Measurements from ENCODE around the gene UTP3. TPM values are rescaled to one million over a fixed set of nuclear protein-coding genes. Genes with fewer than 3 reads are reported as not detected.
A peak's percentile ranks its signal among the peaks of the same experiment; 100 is the strongest.

UTP3 gene
- total and polyA plus RNA-seq, 9 of the 15 experiments (the other 6 are each of a cell fraction or from before 2014, with no cell fraction given), result 11.9 to 69.3 (median 34.0) TPM

DNA sequence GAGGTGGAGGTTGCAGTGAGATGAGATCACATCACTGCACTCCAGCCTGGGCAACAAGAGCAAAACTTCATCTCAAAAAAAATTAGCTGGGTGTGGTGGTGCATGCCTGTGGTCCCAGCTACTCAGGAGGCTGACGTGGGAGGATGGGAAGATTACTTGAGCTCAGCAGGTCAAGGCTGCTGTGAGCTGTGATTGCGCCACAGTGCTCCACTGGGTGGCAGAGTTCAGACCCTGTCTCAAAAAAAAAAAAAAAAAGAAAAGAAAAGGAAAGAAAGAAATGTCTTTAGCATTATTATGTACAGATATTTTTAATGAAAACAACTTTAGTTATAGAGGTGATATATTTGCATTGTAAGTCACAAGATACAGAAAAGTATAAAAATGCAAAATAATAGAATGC is 47.6 kb downstream of the UTP3 start (continued):
- peak; percentile 59 to 69 for TF ChIP-seq KDM1A (IDR thresholded peaks at IDR 0.05)
- peak; percentile 32; the same call in 1 of the 2 replicates for TF ChIP-seq KLF16 (IDR thresholded peaks at IDR 0.05)
- peak; percentile 94 for TF ChIP-seq CEBPB (tag; IDR thresholded peaks at IDR 0.05)
- TF ChIP-seq, protein P1, sequence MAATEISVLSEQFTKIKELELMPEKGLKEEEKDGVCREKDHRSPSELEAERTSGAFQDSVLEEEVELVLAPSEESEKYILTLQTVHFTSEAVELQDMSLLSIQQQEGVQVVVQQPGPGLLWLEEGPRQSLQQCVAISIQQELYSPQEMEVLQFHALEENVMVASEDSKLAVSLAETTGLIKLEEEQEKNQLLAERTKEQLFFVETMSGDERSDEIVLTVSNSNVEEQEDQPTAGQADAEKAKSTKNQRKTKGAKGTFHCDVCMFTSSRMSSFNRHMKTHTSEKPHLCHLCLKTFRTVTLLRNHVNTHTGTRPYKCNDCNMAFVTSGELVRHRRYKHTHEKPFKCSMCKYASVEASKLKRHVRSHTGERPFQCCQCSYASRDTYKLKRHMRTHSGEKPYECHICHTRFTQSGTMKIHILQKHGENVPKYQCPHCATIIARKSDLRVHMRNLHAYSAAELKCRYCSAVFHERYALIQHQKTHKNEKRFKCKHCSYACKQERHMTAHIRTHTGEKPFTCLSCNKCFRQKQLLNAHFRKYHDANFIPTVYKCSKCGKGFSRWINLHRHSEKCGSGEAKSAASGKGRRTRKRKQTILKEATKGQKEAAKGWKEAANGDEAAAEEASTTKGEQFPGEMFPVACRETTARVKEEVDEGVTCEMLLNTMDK (IDR thresholded peaks at IDR 0.05; ENCODE audit: borderline replicate concordance, insufficient read depth, low read depth, low read length, poor library complexity, severe bottlenecking), result peak; percentile 84
- peak; percentile 28 for TF ChIP-seq CBFA2T3 (IDR thresholded peaks at IDR 0.05)
- TF ChIP-seq SMARCE1 (IDR thresholded peaks at IDR 0.05), result peak; percentile 37; the same call in 1 of the 2 replicates
- TF ChIP-seq SMARCA4 (IDR thresholded peaks at IDR 0.05), result peak; percentile 47
- TF ChIP-seq, protein P2, sequence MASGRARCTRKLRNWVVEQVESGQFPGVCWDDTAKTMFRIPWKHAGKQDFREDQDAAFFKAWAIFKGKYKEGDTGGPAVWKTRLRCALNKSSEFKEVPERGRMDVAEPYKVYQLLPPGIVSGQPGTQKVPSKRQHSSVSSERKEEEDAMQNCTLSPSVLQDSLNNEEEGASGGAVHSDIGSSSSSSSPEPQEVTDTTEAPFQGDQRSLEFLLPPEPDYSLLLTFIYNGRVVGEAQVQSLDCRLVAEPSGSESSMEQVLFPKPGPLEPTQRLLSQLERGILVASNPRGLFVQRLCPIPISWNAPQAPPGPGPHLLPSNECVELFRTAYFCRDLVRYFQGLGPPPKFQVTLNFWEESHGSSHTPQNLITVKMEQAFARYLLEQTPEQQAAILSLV (tag; IDR thresholded peaks at IDR 0.05), result peak; percentile 35; the same call in 1 of the 2 replicates
- TF ChIP-seq, protein P3, sequence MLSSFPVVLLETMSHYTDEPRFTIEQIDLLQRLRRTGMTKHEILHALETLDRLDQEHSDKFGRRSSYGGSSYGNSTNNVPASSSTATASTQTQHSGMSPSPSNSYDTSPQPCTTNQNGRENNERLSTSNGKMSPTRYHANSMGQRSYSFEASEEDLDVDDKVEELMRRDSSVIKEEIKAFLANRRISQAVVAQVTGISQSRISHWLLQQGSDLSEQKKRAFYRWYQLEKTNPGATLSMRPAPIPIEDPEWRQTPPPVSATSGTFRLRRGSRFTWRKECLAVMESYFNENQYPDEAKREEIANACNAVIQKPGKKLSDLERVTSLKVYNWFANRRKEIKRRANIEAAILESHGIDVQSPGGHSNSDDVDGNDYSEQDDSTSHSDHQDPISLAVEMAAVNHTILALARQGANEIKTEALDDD (IDR thresholded peaks at IDR 0.05), result 0 out of 2 replicates have a peak, but pooled peaks have one; percentile 17
- TF ChIP-seq, protein P4, sequence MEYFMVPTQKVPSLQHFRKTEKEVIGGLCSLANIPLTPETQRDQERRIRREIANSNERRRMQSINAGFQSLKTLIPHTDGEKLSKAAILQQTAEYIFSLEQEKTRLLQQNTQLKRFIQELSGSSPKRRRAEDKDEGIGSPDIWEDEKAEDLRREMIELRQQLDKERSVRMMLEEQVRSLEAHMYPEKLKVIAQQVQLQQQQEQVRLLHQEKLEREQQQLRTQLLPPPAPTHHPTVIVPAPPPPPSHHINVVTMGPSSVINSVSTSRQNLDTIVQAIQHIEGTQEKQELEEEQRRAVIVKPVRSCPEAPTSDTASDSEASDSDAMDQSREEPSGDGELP (CRISPR knock-in tag; IDR thresholded peaks at IDR 0.05; ENCODE audit: borderline replicate concordance), result 0 out of 2 replicates have a peak, but pooled peaks have one; percentile 24
- peak; percentile 75 for TF ChIP-seq CEBPG (CRISPR knock-in tag; IDR thresholded peaks at IDR 0.05)
- TF ChIP-seq CEBPG (tag; conservative IDR thresholded peaks at IDR 0.05 in 1 of 2, IDR thresholded peaks at IDR 0.05 in 1 of 2), result peak; percentile 76 to 87

Measured in K562 (cell line).